GM20000 (cell line): Measurements from ENCODE around the gene CXCL11.

Source experiments
- DNase-seq: peaks from one replicate; pipeline ENCODE4 v3.0.0; 2012; ENCODE audit warnings: low spot score
- TF ChIP-seq, protein P1 (sequence below): IDR thresholded peaks from 2 replicates; pipeline ENCODE4 v1.5.1; 2012; ENCODE audit warnings: mild to moderate bottlenecking, control low read depth; ENCODE audit errors: extremely low read depth, missing control alignments

Gene CXCL11

GRCh38 chr4:75997946-75998345 lies 37.9 kb downstream of the CXCL11 start:
- no peak for DNase-seq

GRCh38 chr4:75997081-75997480 lies 38.8 kb downstream of the CXCL11 start:
- TF ChIP-seq, protein P1, sequence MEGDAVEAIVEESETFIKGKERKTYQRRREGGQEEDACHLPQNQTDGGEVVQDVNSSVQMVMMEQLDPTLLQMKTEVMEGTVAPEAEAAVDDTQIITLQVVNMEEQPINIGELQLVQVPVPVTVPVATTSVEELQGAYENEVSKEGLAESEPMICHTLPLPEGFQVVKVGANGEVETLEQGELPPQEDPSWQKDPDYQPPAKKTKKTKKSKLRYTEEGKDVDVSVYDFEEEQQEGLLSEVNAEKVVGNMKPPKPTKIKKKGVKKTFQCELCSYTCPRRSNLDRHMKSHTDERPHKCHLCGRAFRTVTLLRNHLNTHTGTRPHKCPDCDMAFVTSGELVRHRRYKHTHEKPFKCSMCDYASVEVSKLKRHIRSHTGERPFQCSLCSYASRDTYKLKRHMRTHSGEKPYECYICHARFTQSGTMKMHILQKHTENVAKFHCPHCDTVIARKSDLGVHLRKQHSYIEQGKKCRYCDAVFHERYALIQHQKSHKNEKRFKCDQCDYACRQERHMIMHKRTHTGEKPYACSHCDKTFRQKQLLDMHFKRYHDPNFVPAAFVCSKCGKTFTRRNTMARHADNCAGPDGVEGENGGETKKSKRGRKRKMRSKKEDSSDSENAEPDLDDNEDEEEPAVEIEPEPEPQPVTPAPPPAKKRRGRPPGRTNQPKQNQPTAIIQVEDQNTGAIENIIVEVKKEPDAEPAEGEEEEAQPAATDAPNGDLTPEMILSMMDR, result no peak
- no peak for DNase-seq

More at GRCh38 chr4:75997946-75998345, 37.9 kb downstream of the CXCL11 start:
- TF ChIP-seq, protein P1, result no peak

DNA sequence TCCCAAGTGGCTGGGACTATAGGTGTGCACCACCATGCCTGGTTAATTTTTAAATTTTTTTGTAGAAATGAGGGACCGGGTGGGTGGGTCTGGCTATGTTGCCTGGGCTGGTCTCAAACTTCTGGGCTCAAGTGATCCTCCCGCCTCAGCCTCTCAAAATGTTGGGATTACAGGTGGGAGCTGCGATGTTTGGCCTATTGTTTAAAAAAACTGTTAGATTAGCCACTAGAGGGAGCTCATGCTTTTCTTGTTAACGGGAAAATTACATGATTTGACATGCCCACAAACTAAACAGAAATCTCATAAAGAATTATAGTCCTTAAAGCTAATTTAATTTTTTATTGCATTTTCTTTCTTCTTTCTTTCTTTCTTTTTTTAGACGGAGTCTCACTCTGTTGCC lies 40.1 kb downstream of the CXCL11 start:
- DNase-seq, result peak; percentile 48
- TF ChIP-seq, protein P1, result peak; percentile 9

DNA sequence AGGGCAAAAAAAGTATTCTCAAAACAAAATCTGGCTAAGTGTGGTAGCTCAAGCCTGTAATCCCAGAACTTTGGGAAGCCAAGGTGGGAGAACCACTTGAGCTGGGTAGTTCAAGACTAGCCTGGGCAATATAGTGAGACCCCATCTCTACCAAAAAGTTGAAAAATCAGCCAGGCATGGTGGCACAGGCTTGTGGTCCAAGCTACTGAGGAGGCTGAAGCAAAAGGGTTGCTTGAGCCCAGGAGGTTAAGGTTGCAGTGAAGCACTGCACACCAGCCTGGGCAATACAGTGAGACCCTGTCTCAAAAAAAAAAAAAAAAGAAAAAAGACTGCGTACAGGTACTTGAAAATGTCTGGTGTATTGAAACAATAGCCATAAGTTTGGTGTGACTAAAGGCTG lies 43.4 kb downstream of the CXCL11 start:
- TF ChIP-seq, protein P1, result no peak
- no peak for DNase-seq

DNA sequence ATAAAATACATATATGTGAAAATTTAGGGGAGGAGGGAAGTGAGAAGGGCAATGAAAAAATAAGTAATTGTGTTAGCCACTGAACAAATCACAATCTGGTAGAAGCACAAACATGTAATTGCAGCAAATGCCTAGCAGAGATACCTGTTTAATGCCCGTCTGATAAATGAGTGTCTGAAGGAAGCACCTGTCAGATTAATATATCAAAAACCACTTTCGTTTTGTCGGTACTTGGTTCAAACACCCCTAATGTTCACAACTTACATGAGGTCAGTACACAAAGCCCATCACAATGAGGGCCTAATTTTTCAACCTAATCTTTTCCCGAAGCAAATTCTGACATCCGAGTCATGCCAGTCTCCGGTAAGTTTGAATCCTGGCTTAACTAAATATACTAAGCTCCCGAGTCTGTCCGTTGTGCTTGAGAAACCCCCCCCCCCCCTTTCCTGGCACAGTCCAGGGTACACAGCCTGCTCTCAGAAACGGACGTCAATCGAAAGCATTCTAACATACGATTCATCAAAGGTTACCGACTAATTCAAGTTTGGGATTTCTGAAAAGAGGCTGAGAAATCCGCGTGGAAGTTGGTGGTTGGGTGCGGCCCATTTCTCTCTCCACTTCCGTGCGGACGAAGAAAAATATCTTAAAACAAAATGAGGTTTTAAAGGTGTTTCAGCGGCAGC lies 45.9 kb downstream of the CXCL11 start:
- TF ChIP-seq, protein P1, result no peak

DNA sequence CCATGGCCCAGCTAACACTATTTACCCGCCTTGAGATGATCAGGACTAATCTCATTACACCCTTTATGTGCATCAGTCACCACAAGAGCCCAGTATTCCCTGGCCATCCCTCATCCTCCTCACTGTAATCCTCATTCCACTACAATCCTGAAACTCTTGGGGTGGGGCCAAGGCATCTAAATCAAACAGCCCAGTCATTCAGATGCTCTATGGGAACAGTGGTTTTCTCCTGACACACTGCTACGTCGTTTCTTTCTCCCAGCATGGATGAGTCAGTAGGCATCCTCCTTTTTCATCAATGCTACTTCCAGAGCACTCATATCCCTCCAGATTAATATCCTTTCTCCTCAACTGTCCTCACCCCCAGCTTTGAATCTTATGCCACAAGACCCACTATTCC lies 50.8 kb downstream of the CXCL11 start:
- no peak for DNase-seq
- TF ChIP-seq, protein P1, result no peak

More for the DNA sequence above, 45.9 kb downstream of the CXCL11 start:
- DNase-seq, result no peak
